Measurements from ENCODE around the gene XRCC3. TPM values are rescaled to one million over a fixed set of nuclear protein-coding genes. Genes with fewer than 3 reads are reported as not detected.

The XRCC3 gene
- total RNA-seq, 1 experiment from 2014 or later, result 27.7 TPM

DNA sequence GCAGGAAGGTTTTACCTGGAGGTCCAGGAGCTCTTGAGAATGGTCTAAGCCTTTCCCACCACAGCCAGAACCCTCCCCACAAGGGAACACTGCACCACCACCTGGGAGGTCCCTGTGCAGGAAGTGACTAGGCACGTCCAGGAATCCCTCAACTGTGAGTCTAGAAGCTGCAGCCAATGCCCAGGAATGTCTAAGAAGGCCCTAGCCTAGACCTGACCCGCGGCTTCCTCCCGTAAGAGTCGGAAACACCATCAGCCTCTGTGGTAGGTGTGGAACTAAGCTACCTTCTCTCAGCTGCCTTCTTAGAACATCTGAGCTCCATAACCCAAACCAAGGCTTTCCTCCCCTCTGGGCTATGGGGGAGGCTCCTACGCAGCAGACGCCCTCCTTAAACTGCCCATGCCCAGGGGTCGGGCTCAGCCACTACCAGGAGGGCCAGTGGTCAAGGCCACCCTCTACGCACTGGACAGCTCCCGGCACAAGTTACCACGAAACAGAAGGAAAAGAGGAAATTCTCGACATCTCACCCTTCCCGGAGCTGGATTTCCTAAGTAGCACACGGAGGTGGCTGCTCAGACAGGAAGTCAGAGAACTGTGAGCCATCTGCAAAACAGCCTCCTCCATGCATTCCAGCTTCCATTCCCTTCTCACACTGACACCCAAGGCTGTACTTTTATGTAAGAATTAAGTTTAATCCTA is 25.9 kb upstream of the XRCC3 start:
- in situ Hi-C loops (cut with HindIII; ENCODE audit: low pct_unique_long_range_greater_than_20kb, low sequenced_read_pairs), result no loop called here
- no peak for DNase-seq (ENCODE audit: low read depth, low spot score)

- DNase-seq (ENCODE audit: low read depth, low spot score), result no peak
- in situ Hi-C loops (cut with HindIII; ENCODE audit: low pct_unique_long_range_greater_than_20kb, low sequenced_read_pairs), result no loop called here
Observed at GRCh38 chr14:103739793-103740501, 24.7 kb upstream of the XRCC3 start.

DNA sequence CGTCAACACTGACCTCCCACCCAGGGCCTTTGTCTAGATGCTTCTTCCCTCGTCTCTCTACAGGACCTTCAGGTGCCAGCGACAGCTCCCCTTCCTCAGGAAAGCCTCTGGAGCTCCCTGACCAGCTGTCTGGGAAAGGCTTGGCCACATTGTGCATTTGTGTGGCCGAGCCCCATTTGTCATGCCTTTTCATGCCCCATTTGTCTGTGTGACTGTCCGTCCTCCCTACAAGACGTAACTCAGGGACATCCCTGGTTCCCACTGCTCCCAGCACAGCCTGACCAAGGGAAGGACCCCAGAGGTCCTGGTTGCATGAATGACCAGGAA is 24.2 kb upstream of the XRCC3 start:
- in situ Hi-C loops (cut with HindIII; ENCODE audit: low pct_unique_long_range_greater_than_20kb, low sequenced_read_pairs), result no loop called here
- no peak for DNase-seq (ENCODE audit: low read depth, low spot score)

DNA sequence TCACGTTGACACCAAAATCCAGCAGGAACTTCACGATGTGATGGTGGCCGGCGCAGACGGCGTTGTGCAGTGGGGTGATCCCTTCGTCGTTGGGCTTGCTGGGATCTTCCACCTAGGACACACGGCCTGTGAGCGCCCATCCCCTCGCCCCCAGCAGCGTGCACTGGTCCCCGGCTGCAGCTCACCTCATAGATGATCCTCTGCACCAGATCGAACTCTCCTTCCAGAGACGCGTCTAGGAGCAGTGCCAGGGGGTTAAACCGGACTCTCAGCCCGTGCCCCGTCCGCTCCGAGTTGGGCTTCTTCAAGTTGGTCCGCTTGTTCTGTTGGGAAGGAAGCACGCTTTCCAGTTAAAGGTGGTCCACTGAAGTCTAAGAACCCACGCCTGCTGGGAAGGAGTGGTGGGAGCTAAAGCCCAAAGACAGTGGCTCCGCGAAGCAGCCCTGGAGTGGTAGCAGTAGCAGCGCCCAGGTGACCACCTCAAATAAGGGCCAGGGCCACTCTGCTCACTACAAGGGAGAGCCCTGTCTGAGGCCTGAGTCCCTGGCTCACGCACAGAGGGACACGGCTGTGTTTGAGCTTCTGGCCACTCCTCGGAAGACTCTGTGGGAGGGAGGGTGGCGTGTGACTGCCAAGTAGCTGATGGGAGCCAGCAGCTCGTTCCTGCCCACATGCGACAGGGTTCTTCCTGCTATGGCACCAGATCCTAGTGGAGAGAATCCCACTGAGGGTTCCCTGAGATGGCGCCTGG is 23.6 kb upstream of the XRCC3 start:
- DNase-seq (ENCODE audit: low read depth, low spot score), result no peak
- in situ Hi-C loops (cut with HindIII; ENCODE audit: low pct_unique_long_range_greater_than_20kb, low sequenced_read_pairs), result no loop called here

GRCh38 chr14:103738166-103738565 is 22.9 kb upstream of the XRCC3 start:
- DNase-seq (ENCODE audit: low read depth, low spot score), result no peak
- in situ Hi-C loops (cut with HindIII; ENCODE audit: low pct_unique_long_range_greater_than_20kb, low sequenced_read_pairs), result no loop called here

DNA sequence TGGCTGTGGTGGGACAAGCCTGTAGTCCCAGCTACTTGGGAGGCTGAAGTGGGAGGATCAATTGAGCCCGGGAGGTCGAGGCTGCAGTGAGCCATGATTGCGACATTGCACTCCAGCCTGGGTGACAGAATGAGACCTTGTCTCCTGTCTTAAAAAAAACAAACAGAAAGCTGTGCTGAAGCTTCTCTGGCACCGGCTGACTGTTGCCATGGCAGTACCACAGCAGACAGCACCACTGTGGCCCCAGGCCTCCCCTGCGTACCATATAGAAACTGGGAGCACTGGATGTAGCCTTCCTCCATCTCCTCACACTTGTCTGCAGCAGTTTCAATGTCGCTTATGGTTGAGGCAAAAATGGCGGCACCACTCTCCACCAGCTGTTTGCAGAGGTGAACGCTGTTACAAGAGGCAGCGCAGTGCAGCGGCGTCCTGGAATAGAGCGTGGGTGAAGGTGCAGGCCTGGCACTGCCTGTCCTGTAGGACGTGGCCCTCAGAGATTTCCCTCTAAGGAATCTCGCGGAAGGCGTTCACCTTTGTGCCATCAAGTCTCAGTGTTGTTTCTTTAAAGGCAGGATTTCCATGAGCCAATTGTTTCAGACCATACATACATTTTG is 22.3 kb upstream of the XRCC3 start:
- no peak for DNase-seq (ENCODE audit: low read depth, low spot score)

GRCh38 chr14:103736546-103737431 is 21.5 kb upstream of the XRCC3 start:
- in situ Hi-C loops (cut with HindIII; ENCODE audit: low pct_unique_long_range_greater_than_20kb, low sequenced_read_pairs), result no loop called here

More for the DNA sequence above, 22.3 kb upstream of the XRCC3 start:
- in situ Hi-C loops (cut with HindIII; ENCODE audit: low pct_unique_long_range_greater_than_20kb, low sequenced_read_pairs), result no loop called here

DNA sequence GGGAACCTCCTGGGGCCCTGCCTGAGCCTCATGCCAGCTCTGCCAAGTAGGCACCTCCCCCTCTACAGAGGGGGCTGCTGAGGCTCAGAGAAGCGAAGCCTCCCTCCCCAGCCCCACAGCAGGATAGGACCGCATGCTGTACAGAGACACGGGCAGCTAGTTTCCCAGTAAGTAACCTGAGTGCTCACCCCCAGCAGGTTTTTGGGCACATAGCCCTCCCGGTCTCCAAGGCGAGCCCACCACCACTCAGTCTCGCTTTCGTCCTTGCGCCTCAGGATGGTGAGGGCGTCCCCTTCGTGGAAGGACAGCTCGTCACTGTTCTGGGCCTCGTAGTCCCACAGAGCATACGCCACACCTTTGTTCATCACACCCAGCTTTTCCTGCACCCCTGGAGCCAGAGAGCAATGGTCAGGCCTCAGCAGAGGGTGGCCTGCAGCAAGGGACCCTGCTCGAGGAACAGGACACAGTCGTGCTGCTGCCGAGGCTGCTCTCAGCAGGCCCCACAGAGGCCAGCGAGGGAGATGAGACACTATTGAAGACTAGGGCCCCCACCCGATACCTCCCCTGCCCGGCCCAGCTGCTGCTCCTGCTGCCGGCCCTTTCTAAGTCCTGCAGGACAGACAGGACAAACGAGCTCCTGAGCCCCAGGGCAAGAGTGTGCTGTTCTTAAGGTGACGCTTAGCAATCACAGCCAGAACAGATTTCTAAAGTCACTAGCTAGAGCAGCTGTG is 20.7 kb upstream of the XRCC3 start:
- DNase-seq (ENCODE audit: low read depth, low spot score), result no peak
- in situ Hi-C loops (cut with HindIII; ENCODE audit: low pct_unique_long_range_greater_than_20kb, low sequenced_read_pairs), result no loop called here

More at GRCh38 chr14:103736546-103737431, 21.5 kb upstream of the XRCC3 start:
- no peak for DNase-seq (ENCODE audit: low read depth, low spot score)

DNA sequence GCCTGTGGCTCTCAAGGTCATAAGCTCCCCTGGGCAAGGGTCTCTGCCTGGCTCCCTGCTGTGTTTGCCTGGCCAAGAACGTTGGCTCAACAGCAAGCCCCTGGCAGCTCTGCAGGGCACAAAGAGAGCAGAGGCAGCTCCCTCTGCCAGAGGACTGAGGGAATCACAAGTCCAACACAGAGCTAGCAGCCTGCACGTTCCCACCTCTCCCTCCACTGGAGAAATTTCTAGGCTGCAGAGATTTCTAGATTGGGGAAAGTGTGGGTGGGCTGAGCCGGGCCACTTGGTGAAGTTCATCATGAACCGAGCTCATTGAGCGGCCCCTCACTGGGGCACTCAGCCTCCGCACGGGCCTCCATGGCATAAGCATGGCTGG is 20.2 kb upstream of the XRCC3 start:
- DNase-seq (ENCODE audit: low read depth, low spot score), result no peak
- in situ Hi-C loops (cut with HindIII; ENCODE audit: low pct_unique_long_range_greater_than_20kb, low sequenced_read_pairs), result no loop called here

DNA sequence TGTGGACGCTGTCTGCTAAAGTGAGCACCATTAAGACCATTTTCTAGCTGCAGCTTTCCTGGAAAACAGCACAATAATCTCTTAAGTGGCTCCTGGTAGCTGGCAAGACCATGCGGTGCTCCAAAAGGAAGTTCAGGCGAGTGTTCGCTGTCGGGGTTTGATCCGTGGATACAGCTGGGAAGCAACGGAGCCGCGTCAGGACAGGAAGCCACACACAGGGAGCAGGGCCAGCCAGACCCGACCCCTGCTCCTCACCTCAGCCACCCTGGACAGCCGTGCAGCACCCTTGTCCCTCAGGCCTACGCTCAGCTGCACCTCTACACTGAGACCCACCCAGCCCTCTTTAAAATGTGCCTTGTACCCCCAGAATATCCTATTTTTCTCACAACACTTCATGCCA is 19.8 kb upstream of the XRCC3 start:
- in situ Hi-C loops (cut with HindIII; ENCODE audit: low pct_unique_long_range_greater_than_20kb, low sequenced_read_pairs), result no loop called here
- DNase-seq (ENCODE audit: low read depth, low spot score), result no peak

GRCh38 chr14:103734081-103734888 is 19.0 kb upstream of the XRCC3 start:
- no peak for DNase-seq (ENCODE audit: low read depth, low spot score)
- in situ Hi-C loops (cut with HindIII; ENCODE audit: low pct_unique_long_range_greater_than_20kb, low sequenced_read_pairs), result no loop called here

DNA sequence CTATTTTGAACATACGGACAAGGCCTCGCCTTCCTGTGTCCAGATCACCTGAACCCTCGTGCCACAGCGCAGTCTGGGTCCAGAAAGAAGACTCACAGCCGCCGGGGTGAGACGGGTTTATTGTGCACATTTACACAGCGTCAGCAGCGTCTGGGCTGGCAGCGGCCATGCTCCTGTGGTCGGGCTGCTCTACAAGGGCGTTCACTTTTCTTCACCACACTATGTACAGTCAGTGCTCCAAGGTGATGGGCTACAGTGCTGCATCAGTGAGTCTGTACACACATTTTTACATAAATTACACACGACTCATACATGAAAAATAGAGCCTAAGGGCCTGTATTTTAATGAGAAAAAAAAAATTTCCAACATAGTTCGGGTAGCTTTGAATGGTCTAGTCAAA is 18.4 kb upstream of the XRCC3 start:
- no peak for DNase-seq (ENCODE audit: low read depth, low spot score)
- in situ Hi-C loops (cut with HindIII; ENCODE audit: low pct_unique_long_range_greater_than_20kb, low sequenced_read_pairs), result no loop called here

GRCh38 chr14:103732868-103733620 is 17.8 kb upstream of the XRCC3 start:
- DNase-seq (ENCODE audit: low read depth, low spot score), result no peak
- in situ Hi-C loops (cut with HindIII; ENCODE audit: low pct_unique_long_range_greater_than_20kb, low sequenced_read_pairs), result no loop called here

- no peak for DNase-seq (ENCODE audit: low read depth, low spot score)
- in situ Hi-C loops (cut with HindIII; ENCODE audit: low pct_unique_long_range_greater_than_20kb, low sequenced_read_pairs), result no loop called here
Observed at GRCh38 chr14:103731916-103732867, 16.9 kb upstream of the XRCC3 start.

GRCh38 chr14:103731481-103731880 is 16.2 kb upstream of the XRCC3 start:
- DNase-seq (ENCODE audit: low read depth, low spot score), result no peak
- in situ Hi-C loops (cut with HindIII; ENCODE audit: low pct_unique_long_range_greater_than_20kb, low sequenced_read_pairs), result no loop called here

Data from SK-MEL-5 (cell line).